ENCODE measurements around the gene VTCN1.

The VTCN1 gene

DNA sequence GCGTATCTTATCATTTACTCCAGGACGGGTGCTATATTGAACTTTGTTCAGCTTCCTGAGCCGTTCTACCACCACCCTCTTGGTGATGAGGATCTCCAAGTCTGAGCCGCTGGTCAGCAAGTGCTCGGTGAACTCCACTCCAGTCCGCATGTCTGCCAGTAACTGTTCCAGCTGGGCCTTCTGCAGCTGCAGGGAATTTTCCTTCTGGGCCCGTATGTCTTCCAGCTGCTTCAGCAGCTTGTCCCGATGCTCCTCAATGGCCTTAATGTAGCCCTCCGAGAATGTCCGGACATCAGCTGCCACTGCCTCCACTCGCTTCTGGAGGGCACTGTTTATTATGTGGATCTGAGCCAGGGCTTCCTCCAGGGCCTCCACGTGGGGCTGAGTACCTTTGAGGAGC is 92.6 kb downstream of the VTCN1 start:
- DNase-seq, result no peak
- Histone ChIP-seq H3F3A (ENCODE audit: insufficient read depth, low read length) (no peaks in the 10 kb centered on the region), H3K79me2 (ENCODE audit: low read length) (no peaks in the 10 kb centered on the region), H3K4me3 (ENCODE audit: low read length) (no peak overlapping the region), H3K27ac (ENCODE audit: low read length) (no peak overlapping the region), H3K9me3 (replicated peaks; ENCODE audit: insufficient read depth, low read length) (no peaks in the 10 kb centered on the region), H3K4me1 (ENCODE audit: low read length) (no peaks in the 10 kb centered on the region), H3K4me2 (ENCODE audit: low read depth, low read length) (no peak overlapping the region), H3K9ac (ENCODE audit: low read length) (no peak overlapping the region), H3K36me3 (replicated peaks; ENCODE audit: insufficient read depth, low read length) (no peaks in the 10 kb centered on the region), H2AFZ (ENCODE audit: low read length) (no peak overlapping the region), H3K27me3 (replicated peaks; ENCODE audit: insufficient read depth, low read length) (no peaks in the 10 kb centered on the region), H4K20me1 (ENCODE audit: insufficient read depth, low read length) (no peaks in the 10 kb centered on the region), H3K9me2 (replicated peaks; ENCODE audit: insufficient read depth, low read length) (no peaks in the 10 kb centered on the region)
- TF ChIP-seq EZH2phosphoT487 (IDR thresholded peaks at IDR 0.05; ENCODE audit: low read length) (no peak), EZH2 (optimal IDR thresholded peaks at IDR 0.05; ENCODE audit: low read depth, low read length) (no peak)
- TF ChIP-seq, protein P1, sequence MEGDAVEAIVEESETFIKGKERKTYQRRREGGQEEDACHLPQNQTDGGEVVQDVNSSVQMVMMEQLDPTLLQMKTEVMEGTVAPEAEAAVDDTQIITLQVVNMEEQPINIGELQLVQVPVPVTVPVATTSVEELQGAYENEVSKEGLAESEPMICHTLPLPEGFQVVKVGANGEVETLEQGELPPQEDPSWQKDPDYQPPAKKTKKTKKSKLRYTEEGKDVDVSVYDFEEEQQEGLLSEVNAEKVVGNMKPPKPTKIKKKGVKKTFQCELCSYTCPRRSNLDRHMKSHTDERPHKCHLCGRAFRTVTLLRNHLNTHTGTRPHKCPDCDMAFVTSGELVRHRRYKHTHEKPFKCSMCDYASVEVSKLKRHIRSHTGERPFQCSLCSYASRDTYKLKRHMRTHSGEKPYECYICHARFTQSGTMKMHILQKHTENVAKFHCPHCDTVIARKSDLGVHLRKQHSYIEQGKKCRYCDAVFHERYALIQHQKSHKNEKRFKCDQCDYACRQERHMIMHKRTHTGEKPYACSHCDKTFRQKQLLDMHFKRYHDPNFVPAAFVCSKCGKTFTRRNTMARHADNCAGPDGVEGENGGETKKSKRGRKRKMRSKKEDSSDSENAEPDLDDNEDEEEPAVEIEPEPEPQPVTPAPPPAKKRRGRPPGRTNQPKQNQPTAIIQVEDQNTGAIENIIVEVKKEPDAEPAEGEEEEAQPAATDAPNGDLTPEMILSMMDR (IDR thresholded peaks at IDR 0.05; ENCODE audit: low read length), result no peak

DNA sequence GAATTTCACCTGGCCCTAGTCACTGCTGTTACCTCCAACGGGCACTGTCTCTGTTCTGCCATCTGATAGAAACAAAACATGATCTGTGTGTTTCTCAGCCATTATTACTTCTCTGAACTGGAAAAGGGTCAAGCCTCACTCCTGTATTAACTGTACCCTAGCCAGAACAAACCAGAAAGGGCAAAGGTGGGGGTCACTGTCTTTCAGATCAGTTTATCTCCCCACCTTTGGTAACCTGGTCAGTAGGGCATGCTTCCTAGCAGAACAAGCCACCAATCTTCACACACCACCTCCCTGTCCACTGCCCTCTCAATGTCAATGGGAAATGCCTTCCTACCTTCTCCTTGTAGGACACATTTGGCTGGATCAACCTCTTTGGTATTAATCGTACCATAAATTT is 93.0 kb downstream of the VTCN1 start:
- no peaks in the 10 kb centered on the region for H3K4me1 ChIP-seq (ENCODE audit: low read length)
- H3K4me3 ChIP-seq (ENCODE audit: low read length), result no peak overlapping the region
- no peaks in the 10 kb centered on the region for H3F3A ChIP-seq (ENCODE audit: insufficient read depth, low read length)
- no peak overlapping the region for H3K4me2 ChIP-seq (ENCODE audit: low read depth, low read length)
- TF ChIP-seq, protein P1 (IDR thresholded peaks at IDR 0.05; ENCODE audit: low read length), result no peak
- no peak for TF ChIP-seq EZH2 (optimal IDR thresholded peaks at IDR 0.05; ENCODE audit: low read depth, low read length)
- TF ChIP-seq EZH2phosphoT487 (IDR thresholded peaks at IDR 0.05; ENCODE audit: low read length), result no peak
- DNase-seq, result no peak
- no peaks in the 10 kb centered on the region for H3K9me2 ChIP-seq (replicated peaks; ENCODE audit: insufficient read depth, low read length)
- H3K9ac ChIP-seq (ENCODE audit: low read length), result no peak overlapping the region
- H4K20me1 ChIP-seq (ENCODE audit: insufficient read depth, low read length), result no peaks in the 10 kb centered on the region
- no peaks in the 10 kb centered on the region for H3K9me3 ChIP-seq (replicated peaks; ENCODE audit: insufficient read depth, low read length)
- H3K79me2 ChIP-seq (ENCODE audit: low read length), result no peaks in the 10 kb centered on the region
- H3K27ac ChIP-seq (ENCODE audit: low read length), result no peak overlapping the region
- no peak overlapping the region for H2AFZ ChIP-seq (ENCODE audit: low read length)
- no peaks in the 10 kb centered on the region for H3K36me3 ChIP-seq (replicated peaks; ENCODE audit: insufficient read depth, low read length)
- H3K27me3 ChIP-seq (replicated peaks; ENCODE audit: insufficient read depth, low read length), result no peaks in the 10 kb centered on the region

DNA sequence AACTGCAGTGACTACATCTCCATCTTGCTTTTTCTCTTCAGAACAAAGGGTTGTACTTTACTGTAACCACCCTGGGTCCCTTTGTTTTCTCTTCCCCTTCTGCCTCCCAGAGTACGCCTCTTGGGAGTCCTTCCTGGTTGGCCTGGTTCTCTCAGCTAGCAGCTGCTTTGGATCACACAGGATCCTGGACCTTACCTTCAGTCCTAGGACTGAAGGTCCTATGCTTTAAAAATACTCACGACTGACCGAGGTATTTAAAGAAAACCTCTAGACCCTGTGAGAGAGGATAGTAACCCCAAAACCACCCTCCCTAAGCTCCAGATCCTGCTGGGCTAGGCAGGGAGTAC is 94.0 kb downstream of the VTCN1 start:
- DNase-seq, result no peak
- H3K9me3 ChIP-seq (replicated peaks; ENCODE audit: insufficient read depth, low read length), result no peaks in the 10 kb centered on the region
- no peaks in the 10 kb centered on the region for H3K27me3 ChIP-seq (replicated peaks; ENCODE audit: insufficient read depth, low read length)
- H2AFZ ChIP-seq (ENCODE audit: low read length), result no peak overlapping the region
- H3K9ac ChIP-seq (ENCODE audit: low read length), result no peak overlapping the region
- no peaks in the 10 kb centered on the region for H3F3A ChIP-seq (ENCODE audit: insufficient read depth, low read length)
- H3K4me2 ChIP-seq (ENCODE audit: low read depth, low read length), result no peak overlapping the region
- TF ChIP-seq EZH2 (optimal IDR thresholded peaks at IDR 0.05; ENCODE audit: low read depth, low read length), result no peak
- TF ChIP-seq, protein P1 (IDR thresholded peaks at IDR 0.05; ENCODE audit: low read length), result no peak
- TF ChIP-seq EZH2phosphoT487 (IDR thresholded peaks at IDR 0.05; ENCODE audit: low read length), result no peak
- no peaks in the 10 kb centered on the region for H3K79me2 ChIP-seq (ENCODE audit: low read length)
- H3K27ac ChIP-seq (ENCODE audit: low read length), result no peak overlapping the region
- no peaks in the 10 kb centered on the region for H4K20me1 ChIP-seq (ENCODE audit: insufficient read depth, low read length)
- H3K4me3 ChIP-seq (ENCODE audit: low read length), result no peak overlapping the region
- no peaks in the 10 kb centered on the region for H3K9me2 ChIP-seq (replicated peaks; ENCODE audit: insufficient read depth, low read length)
- no peaks in the 10 kb centered on the region for H3K36me3 ChIP-seq (replicated peaks; ENCODE audit: insufficient read depth, low read length)
- H3K4me1 ChIP-seq (ENCODE audit: low read length), result no peaks in the 10 kb centered on the region
